GM12891 (cell line): ENCODE data around the gene IRF2BP2.

Experiments
- PAX5 ChIP-seq: IDR thresholded peaks from 2 replicates; pipeline ENCODE4 v1.6.1; 2011; ENCODE audit warnings: low read length, moderate library complexity, mild to moderate bottlenecking; ENCODE audit not compliant: insufficient read depth, severe bottlenecking
- POLR2A ChIP-seq: IDR thresholded peaks from 2 replicates; pipeline ENCODE4 v1.6.1; 2011; ENCODE audit warnings: low read depth, low read length, control low read depth
- POLR2AphosphoS5 ChIP-seq: IDR thresholded peaks from 2 replicates; pipeline ENCODE4 v1.6.1; 2011; ENCODE audit warnings: low read depth, low read length, control low read depth
- POU2F2 ChIP-seq: IDR thresholded peaks from 2 replicates; pipeline ENCODE4 v1.6.1; 2011; ENCODE audit warnings: low read depth, mild to moderate bottlenecking, control low read depth, low read length, moderate library complexity
- SPI1 ChIP-seq: IDR thresholded peaks from 2 replicates; pipeline ENCODE4 v1.6.1; 2011; ENCODE audit warnings: low read depth, low read length, control low read depth
- TAF1 ChIP-seq: IDR thresholded peaks from 2 replicates; pipeline ENCODE4 v1.6.1; 2011; ENCODE audit warnings: low read depth, low read length, control low read depth

GRCh38 chr1:234584926-234585325 is 25.1 kb downstream of the IRF2BP2 start:
- no peak for TF ChIP-seq POLR2AphosphoS5
- no peak for TF ChIP-seq POU2F2
- TF ChIP-seq SPI1 = no peak
- no peak for TF ChIP-seq POLR2A
- no peak for TF ChIP-seq TAF1
- no peak for TF ChIP-seq PAX5
